Lung (tissue), 16 donors: ENCODE data around the gene GLMP. TPM values are rescaled to one million over a fixed set of nuclear protein-coding genes. Genes with fewer than 3 reads are reported as not detected.

Experiments used
- ATAC-seq: fragments of 200-7000 bp; cut with Tn5 transposase; one replicate; pipeline ENCODE4 v1.9.1; 2020; ENCODE audit warnings: moderate number of reproducible peaks; ENCODE audit not compliant: insufficient read depth, low FRiP score
- DNase-seq, 3 donors: peaks; one replicate each; pipeline ENCODE4 v3.0.0-alpha.2; 2013 to 2017
- H3K27ac ChIP-seq, 2 donors: one replicate each; pipeline ENCODE4 v1.5.1; 2013; ENCODE audit warnings: mild to moderate bottlenecking in 2 of 2, moderate library complexity in 2 of 2, control low read depth in 1 of 2, inconsistent platforms in 1 of 2, low read depth in 1 of 2, low read length in 1 of 2
- H3K27me3 ChIP-seq, 3 donors: one replicate each; pipeline ENCODE4 v1.5.1; 2013; ENCODE audit warnings: low read length in 2 of 3; ENCODE audit not compliant: control insufficient read depth in 3 of 3, insufficient read depth in 3 of 3
- H3K36me3 ChIP-seq, 4 donors: one replicate each; pipeline ENCODE4 v1.5.1; 2013; ENCODE audit warnings: low read length in 4 of 4, mild to moderate bottlenecking in 1 of 4, moderate library complexity in 1 of 4; ENCODE audit not compliant: control insufficient read depth in 4 of 4, insufficient read depth in 4 of 4
- H3K4me1 ChIP-seq, 5 donors: one replicate each; pipeline ENCODE4 v1.5.1; 2013; ENCODE audit warnings: low read length in 5 of 5, mild to moderate bottlenecking in 2 of 5, moderate library complexity in 1 of 5; ENCODE audit not compliant: control insufficient read depth in 5 of 5, insufficient read depth in 5 of 5
- H3K4me3 ChIP-seq: one replicate; pipeline ENCODE4 v1.5.1; 2013; ENCODE audit warnings: mild to moderate bottlenecking, control low read depth, moderate library complexity
- H3K9ac ChIP-seq, 2 donors: one replicate each; pipeline ENCODE4 v1.5.1; 2013; ENCODE audit warnings: low read length in 2 of 2, control low read depth in 1 of 2; ENCODE audit not compliant: insufficient read depth in 1 of 2
- H3K9me3 ChIP-seq, 4 donors: one replicate each; pipeline ENCODE4 v1.5.1; 2013; ENCODE audit warnings: low read length in 3 of 4, mild to moderate bottlenecking in 1 of 4, moderate library complexity in 1 of 4; ENCODE audit not compliant: control insufficient read depth in 4 of 4, insufficient read depth in 3 of 4
- CTCF ChIP-seq: IDR thresholded peaks from 2 replicates; pipeline ENCODE4 v1.5.1; 2012; ENCODE audit warnings: mild to moderate bottlenecking; ENCODE audit errors: control extremely low read depth, extremely low read depth
- WGBS, 2 donors: extraction: QIAGEN DNeasy Blood & Tissue Kit; methylation state at CpG; one replicate each; pipeline ENCODE4 v1.1.7; 2013; 5-methylcytosine and 5-hydroxymethylcytosine counted together
- long read RNA-seq, 5 donors: transcript quantifications; one replicate each; lab custom pipeline, GENCODE V29; 2026
- polyA plus RNA-seq, 2 donors: library from polyadenylated mRNA; stranded (reverse); fragments of 200-250 nt; gene quantifications; one replicate each; pipeline ENCODE4 v1.2.1, GENCODE V29; 2013
- total RNA-seq, 2 donors: library from RNA; depleted of rRNA in 1 of 2; stranded (reverse); fragments of >200 nt in 1 of 2; gene quantifications; one replicate each; pipeline ENCODE4 v1.2.1, GENCODE V29; 2014 to 2021
- donor health status: control.
- donor health status: control.
- donor health status: Bipolar disorder and iron deficiency.
- donor health status: healthy.
- donor health status: DM: yes; HTN: yes; CAD: no.

The GLMP gene
- 10 to 100 TPM; 30.1 to 71.0 TPM for total RNA-seq
- polyA plus RNA-seq, result 10 to 100 TPM; 48.2 to 75.8 TPM
- long read RNA-seq, donor 1, transcript GLMP-201 (6 exons, 1,604 nt), result major isoform, 5 of 15 reads
- long read RNA-seq, donor 1, partial matches to known transcripts, result 5 of 15 reads
- long read RNA-seq, donor 1, other reads (novel, unspliced or antisense), result 0 of 15 reads
- long read RNA-seq, donor 2, partial matches to known transcripts, result 0 of 2 reads
- long read RNA-seq, donor 2, other reads (novel, unspliced or antisense), result 0 of 2 reads
- long read RNA-seq, donor 3, partial matches to known transcripts, result 0 of 4 reads
- long read RNA-seq, donor 3, other reads (novel, unspliced or antisense), result 0 of 4 reads
- long read RNA-seq, donor 4, partial matches to known transcripts, result 0 of 4 reads
- long read RNA-seq, donor 4, other reads (novel, unspliced or antisense), result 0 of 4 reads
- long read RNA-seq, donor 5, transcript GLMP-201 (6 exons, 1,604 nt), result major isoform, 6 of 11 reads
- long read RNA-seq, donor 5, partial matches to known transcripts, result 0 of 11 reads
- long read RNA-seq, donor 5, other reads (novel, unspliced or antisense), result 0 of 11 reads

GRCh38 chr1:156295391-156295947 is at the start of gene GLMP:
Gene GLMP (minus strand): TSS chr1:156295679. CDS start chr1:156295645, 34 bp downstream.
- DNase-seq, result peak; percentile 69 to 91 (median 81)
- TF ChIP-seq CTCF, result no peak
- peaks cover 0 to 3% (median 1%) of the 10 kb centered on the region in 4 donors for H3K36me3 ChIP-seq
- H3K27ac ChIP-seq, result peak within 1 kb of the TSS in 1 of 2 donors; percentile 60
- H3K9ac ChIP-seq, result peak within 1 kb of the TSS in 1 of 2 donors; percentile 87
- 1% methylated on average over 17 of the region's 17 CpGs for WGBS, 2 donors
- no peaks in the 10 kb centered on the region for H3K27me3 ChIP-seq
- peaks cover 0 to 14% (median 2%) of the 10 kb centered on the region in 5 donors for H3K4me1 ChIP-seq
- peak within 1 kb of the TSS; percentile 75 for H3K4me3 ChIP-seq
- no peaks in the 10 kb centered on the region for H3K9me3 ChIP-seq
- ATAC-seq, result peak; percentile 62

- H3K9ac ChIP-seq, result no peak overlapping the region
- H3K36me3 ChIP-seq, result no peaks in the 10 kb centered on the region
- DNase-seq (no peak), ATAC-seq (no peak)
- H3K27ac ChIP-seq, result no peak overlapping the region
- no peak overlapping the region for H3K4me3 ChIP-seq
- TF ChIP-seq CTCF, result no peak
- H3K9me3 ChIP-seq, result no peaks in the 10 kb centered on the region
- peaks cover 0 to 5% (median 3%) of the 10 kb centered on the region in 3 donors for H3K27me3 ChIP-seq
- 70 to 80% methylated on average over 3 of the region's 3 CpGs for WGBS, 2 donors
- H3K4me1 ChIP-seq, result no peaks in the 10 kb centered on the region
Observed at GRCh38 chr1:156344409-156344808, 48.9 kb upstream of the GLMP start.

DNA sequence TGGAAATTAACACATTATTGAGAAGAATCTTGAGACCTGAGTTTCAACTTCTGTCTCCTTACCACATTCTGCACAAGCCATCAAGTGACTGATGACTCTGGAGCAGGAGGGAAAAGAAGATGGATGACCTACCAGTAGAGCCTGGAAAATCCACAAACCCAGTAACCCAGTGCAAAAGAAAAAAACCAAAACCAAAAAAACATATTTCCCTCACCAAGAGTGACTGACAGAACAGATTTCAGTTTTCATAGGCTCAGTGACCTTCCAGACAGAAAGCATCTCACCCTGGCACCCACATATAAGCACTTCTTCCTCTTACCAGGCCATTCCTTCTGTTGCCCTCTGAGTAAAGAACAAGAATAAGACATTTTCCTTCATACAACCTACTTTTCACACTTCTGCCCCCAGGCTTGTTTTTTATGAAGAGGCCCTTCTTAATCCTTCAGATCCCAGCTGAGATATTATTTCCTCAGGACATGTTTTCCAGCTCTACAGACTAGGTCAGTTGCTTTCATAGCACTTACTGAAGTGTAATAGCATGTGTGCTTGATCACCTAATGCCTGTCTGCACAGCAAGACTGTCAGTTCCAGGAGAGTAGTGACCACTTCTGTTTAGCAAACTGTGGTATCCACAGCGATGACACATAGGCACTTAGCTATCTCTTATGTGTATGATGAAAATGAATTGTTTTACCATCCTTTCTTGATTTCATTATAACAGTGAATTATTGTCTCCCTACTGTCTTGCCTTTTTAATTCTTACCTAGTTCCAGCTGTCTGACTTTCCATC is 46.9 kb upstream of the GLMP start:
- WGBS, 2 donors, result 83 to 92% methylated on average over 1 of the region's 1 CpG
- Histone ChIP-seq H3K9ac (no peak overlapping the region), H3K4me3 (no peak overlapping the region), H3K9me3 (no peaks in the 10 kb centered on the region), H3K4me1 (peaks cover 0 to 1% (median 0%) of the 10 kb centered on the region in 5 donors), H3K36me3 (no peaks in the 10 kb centered on the region), H3K27ac (no peak overlapping the region), H3K27me3 (peaks cover 0 to 5% (median 3%) of the 10 kb centered on the region in 3 donors)
- no peak for DNase-seq
- TF ChIP-seq CTCF, result no peak
- ATAC-seq, result no peak
